ENCODE results near the gene TMEM41A. TPM values are rescaled to one million over a fixed set of nuclear protein-coding genes. Genes with fewer than 3 reads are reported as not detected.
"Not testable (repeated sequence)": the region's sequence is repeated elsewhere in the genome, so short reads cannot be mapped to it uniquely, and the experiment has no call there.

The TMEM41A gene
- total RNA-seq, 1 experiment from 2014 or later, result 29.9 TPM

DNA sequence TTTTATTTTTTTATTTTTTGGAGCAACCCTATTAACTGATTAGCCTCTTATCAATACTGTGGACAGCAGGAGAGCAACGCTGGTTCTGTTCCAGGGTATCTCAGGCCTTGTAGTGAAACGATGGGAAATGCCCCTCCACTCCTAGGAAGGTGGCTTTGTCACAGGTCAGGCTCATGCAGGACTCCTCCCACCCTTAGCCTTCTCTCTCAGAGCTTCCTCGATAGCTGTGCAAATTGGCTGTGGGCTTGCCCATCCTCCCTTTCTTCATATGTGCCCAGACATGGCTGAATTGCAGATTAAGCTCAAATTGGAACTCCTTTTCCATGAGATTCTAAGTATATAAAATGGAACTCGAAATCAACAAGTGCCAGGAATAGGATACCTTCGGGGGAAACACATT, 38.5 kb downstream of the TMEM41A start:
- ChIA-PET POLR2A (ENCODE audit: low non-redundant PET) (interaction anchor here (0.7 kb wide), 1 partner anchor 127 kb away, joined by 3 read pairs; no protein-coding TSS in a partner anchor), CTCF (interaction anchor here (0.5 to 2.2 kb wide), 5 partner anchors 10 to 1098 kb away, joined by 3 to 11 read pairs (median 4); partner anchors contain the start of gene LIPH)
- no peaks in the 10 kb centered on the region for H3K9me3 ChIP-seq (ENCODE audit: low read depth, low read length, poor library complexity, severe bottlenecking)
- DNase-seq (ENCODE audit: low spot score), result no peak
- no peaks in the 10 kb centered on the region for H3K36me3 ChIP-seq (ENCODE audit: insufficient read depth, low read length, poor library complexity, severe bottlenecking)
- BruUV-seq (replicated peaks), result no TSS peak
- no peaks in the 10 kb centered on the region for H3K4me1 ChIP-seq (ENCODE audit: insufficient read depth, low read length, poor library complexity, severe bottlenecking)
- no peaks in the 10 kb centered on the region for H3K27me3 ChIP-seq (replicated peaks; ENCODE audit: insufficient read depth, low read depth, low read length, poor library complexity)
- H3K4me3 ChIP-seq (ENCODE audit: low read depth, low read length, poor library complexity, severe bottlenecking), result no peak overlapping the region
- intact Hi-C loops (cut with micrococcal nuclease; ENCODE audit: unreplicated experiment), result no loop called here
- no peak overlapping the region for H3K27ac ChIP-seq (ENCODE audit: low read depth, low read length, poor library complexity, severe bottlenecking)
- TF ChIP-seq EZH2 (IDR thresholded peaks at IDR 0.05; ENCODE audit: borderline replicate concordance, low read depth, low read length, poor library complexity, severe bottlenecking), result no peak
- TF ChIP-seq, protein P1, sequence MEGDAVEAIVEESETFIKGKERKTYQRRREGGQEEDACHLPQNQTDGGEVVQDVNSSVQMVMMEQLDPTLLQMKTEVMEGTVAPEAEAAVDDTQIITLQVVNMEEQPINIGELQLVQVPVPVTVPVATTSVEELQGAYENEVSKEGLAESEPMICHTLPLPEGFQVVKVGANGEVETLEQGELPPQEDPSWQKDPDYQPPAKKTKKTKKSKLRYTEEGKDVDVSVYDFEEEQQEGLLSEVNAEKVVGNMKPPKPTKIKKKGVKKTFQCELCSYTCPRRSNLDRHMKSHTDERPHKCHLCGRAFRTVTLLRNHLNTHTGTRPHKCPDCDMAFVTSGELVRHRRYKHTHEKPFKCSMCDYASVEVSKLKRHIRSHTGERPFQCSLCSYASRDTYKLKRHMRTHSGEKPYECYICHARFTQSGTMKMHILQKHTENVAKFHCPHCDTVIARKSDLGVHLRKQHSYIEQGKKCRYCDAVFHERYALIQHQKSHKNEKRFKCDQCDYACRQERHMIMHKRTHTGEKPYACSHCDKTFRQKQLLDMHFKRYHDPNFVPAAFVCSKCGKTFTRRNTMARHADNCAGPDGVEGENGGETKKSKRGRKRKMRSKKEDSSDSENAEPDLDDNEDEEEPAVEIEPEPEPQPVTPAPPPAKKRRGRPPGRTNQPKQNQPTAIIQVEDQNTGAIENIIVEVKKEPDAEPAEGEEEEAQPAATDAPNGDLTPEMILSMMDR (conservative IDR thresholded peaks at IDR 0.05; ENCODE audit: low read depth, low read length), result no peak

DNA sequence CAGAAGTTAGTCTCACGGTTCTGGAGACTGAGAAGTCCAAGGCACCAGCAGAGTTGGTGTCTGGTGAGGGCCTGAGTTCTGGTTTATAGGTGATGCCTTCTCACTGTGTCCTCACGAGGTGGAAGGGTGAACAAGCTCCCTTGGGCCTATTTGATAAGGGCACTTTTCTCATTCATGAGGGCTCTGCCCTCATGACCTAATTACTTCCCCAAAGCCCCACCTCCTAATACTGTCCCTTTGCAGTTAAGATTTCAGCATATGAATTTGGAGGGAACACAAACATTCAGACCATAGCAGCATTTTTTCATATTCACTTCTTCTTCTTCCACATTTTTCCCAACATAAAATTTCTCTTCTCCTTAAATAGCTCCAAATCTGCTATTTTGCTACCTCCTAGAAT, 41.5 kb downstream of the TMEM41A start:
- no peak for TF ChIP-seq EZH2 (IDR thresholded peaks at IDR 0.05; ENCODE audit: borderline replicate concordance, low read depth, low read length, poor library complexity, severe bottlenecking)
- TF ChIP-seq, protein P1 (conservative IDR thresholded peaks at IDR 0.05; ENCODE audit: low read depth, low read length), result no peak
- ChIA-PET CTCF (no interaction called here), POLR2A (ENCODE audit: low non-redundant PET) (no interaction called here)
- Histone ChIP-seq H3K36me3 (ENCODE audit: insufficient read depth, low read length, poor library complexity, severe bottlenecking) (no peaks in the 10 kb centered on the region), H3K27me3 (replicated peaks; ENCODE audit: insufficient read depth, low read depth, low read length, poor library complexity) (no peaks in the 10 kb centered on the region), H3K4me1 (ENCODE audit: insufficient read depth, low read length, poor library complexity, severe bottlenecking) (no peaks in the 10 kb centered on the region), H3K9me3 (ENCODE audit: low read depth, low read length, poor library complexity, severe bottlenecking) (no peaks in the 10 kb centered on the region), H3K27ac (ENCODE audit: low read depth, low read length, poor library complexity, severe bottlenecking) (no peak overlapping the region), H3K4me3 (ENCODE audit: low read depth, low read length, poor library complexity, severe bottlenecking) (no peak overlapping the region)
- DNase-seq (ENCODE audit: low spot score), result no peak
- no TSS peak for BruUV-seq (replicated peaks)
- intact Hi-C loops (cut with micrococcal nuclease; ENCODE audit: unreplicated experiment), result no loop called here

DNA sequence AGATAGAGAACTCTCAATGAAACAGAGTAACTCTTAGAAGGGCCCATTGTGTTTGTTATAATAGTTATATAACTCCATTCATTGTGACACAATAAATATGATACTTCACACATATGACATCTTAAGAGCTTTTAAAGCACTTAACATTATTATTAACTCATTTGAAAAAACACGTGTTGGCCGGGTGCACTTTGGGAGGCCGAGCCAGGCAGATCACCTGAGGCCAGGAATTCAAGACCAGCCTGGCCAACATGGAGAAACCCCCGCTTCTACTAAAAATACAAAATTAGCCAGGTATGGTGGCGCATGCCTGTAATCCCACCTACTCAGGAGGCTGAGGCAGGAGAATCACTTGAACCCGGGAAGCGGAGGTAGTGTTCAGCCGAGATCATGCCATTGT, 47.4 kb downstream of the TMEM41A start:
- H3K4me1 ChIP-seq (ENCODE audit: insufficient read depth, low read length, poor library complexity, severe bottlenecking); BruUV-seq (replicated peaks); H3K36me3 ChIP-seq (ENCODE audit: insufficient read depth, low read length, poor library complexity, severe bottlenecking); H3K9me3 ChIP-seq (ENCODE audit: low read depth, low read length, poor library complexity, severe bottlenecking); DNase-seq (ENCODE audit: low spot score); POLR2A ChIA-PET (ENCODE audit: low non-redundant PET); intact Hi-C loops (cut with micrococcal nuclease; ENCODE audit: unreplicated experiment); H3K4me3 ChIP-seq (ENCODE audit: low read depth, low read length, poor library complexity, severe bottlenecking); H3K27me3 ChIP-seq (replicated peaks; ENCODE audit: insufficient read depth, low read depth, low read length, poor library complexity); H3K27ac ChIP-seq (ENCODE audit: low read depth, low read length, poor library complexity, severe bottlenecking); CTCF ChIA-PET: not testable (repeated sequence)

DNA sequence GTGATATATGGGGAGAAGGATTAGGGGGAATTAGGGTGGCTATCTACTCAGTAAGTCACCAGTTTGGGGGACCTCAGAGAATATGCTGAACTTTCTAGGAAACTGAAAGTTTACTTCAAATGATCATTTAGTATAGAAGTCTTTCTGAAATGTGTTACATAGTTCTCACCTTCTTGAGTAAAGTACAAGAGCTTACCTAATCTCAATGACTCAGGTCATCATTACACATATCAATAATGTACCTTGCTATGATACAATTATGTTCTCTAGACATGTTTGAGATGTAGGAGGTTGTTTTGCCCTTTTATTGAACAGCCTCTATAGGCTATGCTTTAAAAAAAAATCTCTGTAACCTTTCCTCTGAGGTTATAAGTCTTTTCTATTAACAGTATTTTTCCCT, 50.7 kb downstream of the TMEM41A start:
- intact Hi-C loops (cut with micrococcal nuclease; ENCODE audit: unreplicated experiment), result no loop called here
- H3K27me3 ChIP-seq (replicated peaks; ENCODE audit: insufficient read depth, low read depth, low read length, poor library complexity), result no peaks in the 10 kb centered on the region
- CTCF ChIA-PET, result no interaction called here
- H3K9me3 ChIP-seq (ENCODE audit: low read depth, low read length, poor library complexity, severe bottlenecking), result no peaks in the 10 kb centered on the region
- no peak overlapping the region for H3K4me3 ChIP-seq (ENCODE audit: low read depth, low read length, poor library complexity, severe bottlenecking)
- no peaks in the 10 kb centered on the region for H3K36me3 ChIP-seq (ENCODE audit: insufficient read depth, low read length, poor library complexity, severe bottlenecking)
- BruUV-seq (replicated peaks), result no TSS peak
- TF ChIP-seq, protein P1 (conservative IDR thresholded peaks at IDR 0.05; ENCODE audit: low read depth, low read length), result no peak
- no peak for TF ChIP-seq EZH2 (IDR thresholded peaks at IDR 0.05; ENCODE audit: borderline replicate concordance, low read depth, low read length, poor library complexity, severe bottlenecking)
- DNase-seq (ENCODE audit: low spot score), result no peak
- no peak overlapping the region for H3K27ac ChIP-seq (ENCODE audit: low read depth, low read length, poor library complexity, severe bottlenecking)
- POLR2A ChIA-PET (ENCODE audit: low non-redundant PET), result no interaction called here
- no peaks in the 10 kb centered on the region for H3K4me1 ChIP-seq (ENCODE audit: insufficient read depth, low read length, poor library complexity, severe bottlenecking)
